Thoracic aorta (tissue), 2 donors: ENCODE measurements around the gene YWHAE. TPM values are rescaled to one million over a fixed set of nuclear protein-coding genes. Genes with fewer than 3 reads are reported as not detected.

Source experiments
- ATAC-seq: fragments of 150-250 bp; one replicate; pipeline ENCODE4 v1.8.0; 2017; ENCODE audit warnings: low read depth; ENCODE audit not compliant: insufficient number of reproducible peaks, low FRiP score
- DNase-seq: peaks from one replicate; pipeline ENCODE4 v3.0.0-alpha.2; 2020; ENCODE audit warnings: low spot score
- H3K27ac ChIP-seq, 2 donors: fragments of 200-600 bp; sonication (generic); 1 replicate in 1 of 2; 2 replicates in 1 of 2; pipeline ENCODE4 v1.5.1; 2016; ENCODE audit warnings: mild to moderate bottlenecking in 2 of 2, moderate library complexity in 2 of 2
- H3K27me3 ChIP-seq: fragments of 200-600 bp; sonication (generic); replicated peaks from 2 replicates; pipeline ENCODE4 v1.6.0; 2016; ENCODE audit warnings: mild to moderate bottlenecking; ENCODE audit not compliant: insufficient read depth
- H3K36me3 ChIP-seq: fragments of 200-600 bp; sonication (generic); one replicate; pipeline ENCODE4 v1.5.1; 2016
- H3K4me1 ChIP-seq, 2 donors: fragments of 200-600 bp; sonication (generic); 1 replicate in 1 of 2; 2 replicates in 1 of 2; pipeline versions ENCODE4 v1.5.1 to v1.6.0; 2016; ENCODE audit warnings: low read depth in 2 of 2, mild to moderate bottlenecking in 1 of 2; ENCODE audit not compliant: control insufficient read depth in 1 of 2
- H3K4me3 ChIP-seq: fragments of 200-600 bp; sonication (generic); 2 replicates; pipeline ENCODE4 v1.5.1; 2016; ENCODE audit warnings: mild to moderate bottlenecking
- H3K9me3 ChIP-seq: fragments of 200-600 bp; sonication (generic); 2 replicates; pipeline ENCODE4 v1.5.1; 2016
- total RNA-seq, 2 donors: library from RNA; depleted of rRNA; stranded (reverse); fragments of >200 nt; gene quantifications; one replicate each; pipeline versions ENCODE4 v1.1.0 to v1.2.3, GENCODE V29; 2016
- TF ChIP-seq, protein P1 (sequence below): fragments of 200-600 bp; sonication (generic); IDR thresholded peaks from one replicate; pipeline ENCODE4 v1.5.1; 2019; ENCODE audit warnings: antibody characterized with exemption

YWHAE gene
- total RNA-seq, 2 donors from 2014 or later, result 178 to 593 TPM

DNA sequence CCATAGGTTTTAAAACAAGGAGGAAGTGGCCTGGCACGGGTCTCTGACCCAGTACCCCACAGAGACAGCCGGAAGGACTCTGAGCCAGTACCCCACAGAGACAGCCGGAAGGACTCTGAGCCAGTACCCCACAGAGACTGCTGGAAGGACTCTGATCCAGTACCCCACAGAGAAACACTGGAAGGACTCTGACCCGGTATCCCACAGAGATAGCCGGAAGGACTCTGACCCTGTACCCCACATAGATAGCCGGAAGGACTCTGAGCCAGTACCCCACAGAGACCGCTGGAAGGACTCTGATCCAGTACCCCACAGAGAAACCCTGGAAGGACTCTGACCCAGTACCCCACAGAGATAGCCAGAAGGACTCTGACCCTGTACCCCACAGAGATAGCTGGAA, 71.6 kb downstream of the YWHAE start:
- Histone ChIP-seq H3K4me3 (no peak overlapping the region), H3K9me3 (no peaks in the 10 kb centered on the region), H3K27ac (no peak overlapping the region), H3K4me1 (peaks cover 2 to 14% of the 10 kb centered on the region in 2 donors), H3K36me3 (no peaks in the 10 kb centered on the region), H3K27me3 (no peaks in the 10 kb centered on the region)
- ATAC-seq (no peak), DNase-seq (no peak)
- TF ChIP-seq, protein P1, sequence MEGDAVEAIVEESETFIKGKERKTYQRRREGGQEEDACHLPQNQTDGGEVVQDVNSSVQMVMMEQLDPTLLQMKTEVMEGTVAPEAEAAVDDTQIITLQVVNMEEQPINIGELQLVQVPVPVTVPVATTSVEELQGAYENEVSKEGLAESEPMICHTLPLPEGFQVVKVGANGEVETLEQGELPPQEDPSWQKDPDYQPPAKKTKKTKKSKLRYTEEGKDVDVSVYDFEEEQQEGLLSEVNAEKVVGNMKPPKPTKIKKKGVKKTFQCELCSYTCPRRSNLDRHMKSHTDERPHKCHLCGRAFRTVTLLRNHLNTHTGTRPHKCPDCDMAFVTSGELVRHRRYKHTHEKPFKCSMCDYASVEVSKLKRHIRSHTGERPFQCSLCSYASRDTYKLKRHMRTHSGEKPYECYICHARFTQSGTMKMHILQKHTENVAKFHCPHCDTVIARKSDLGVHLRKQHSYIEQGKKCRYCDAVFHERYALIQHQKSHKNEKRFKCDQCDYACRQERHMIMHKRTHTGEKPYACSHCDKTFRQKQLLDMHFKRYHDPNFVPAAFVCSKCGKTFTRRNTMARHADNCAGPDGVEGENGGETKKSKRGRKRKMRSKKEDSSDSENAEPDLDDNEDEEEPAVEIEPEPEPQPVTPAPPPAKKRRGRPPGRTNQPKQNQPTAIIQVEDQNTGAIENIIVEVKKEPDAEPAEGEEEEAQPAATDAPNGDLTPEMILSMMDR, result no peak

DNA sequence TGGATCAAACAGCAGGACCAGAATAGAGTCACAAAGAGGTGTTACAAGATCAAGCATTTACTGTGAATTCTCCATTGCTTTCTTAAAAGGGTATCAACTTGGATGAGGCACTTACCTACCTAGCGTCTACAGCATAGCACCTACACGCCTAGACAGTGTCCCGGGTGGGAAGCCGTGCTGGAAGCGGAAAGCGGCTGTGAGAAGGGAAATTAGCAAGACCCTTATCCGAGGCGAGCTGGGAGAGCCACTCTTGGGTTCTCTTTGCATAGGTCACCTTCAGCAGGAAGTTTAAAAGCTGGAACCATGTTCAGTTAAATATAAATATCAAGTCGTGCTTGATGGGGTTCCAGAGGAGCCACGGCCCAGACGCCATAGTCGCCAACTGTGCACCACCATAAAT, 74.3 kb downstream of the YWHAE start:
- Histone ChIP-seq H3K4me3 (no peak overlapping the region), H3K9me3 (no peaks in the 10 kb centered on the region), H3K4me1 (no peaks in the 10 kb centered on the region), H3K27ac (no peak overlapping the region), H3K27me3 (no peaks in the 10 kb centered on the region), H3K36me3 (no peaks in the 10 kb centered on the region)
- TF ChIP-seq, protein P1, result no peak
- ATAC-seq (no peak), DNase-seq (no peak)

DNA sequence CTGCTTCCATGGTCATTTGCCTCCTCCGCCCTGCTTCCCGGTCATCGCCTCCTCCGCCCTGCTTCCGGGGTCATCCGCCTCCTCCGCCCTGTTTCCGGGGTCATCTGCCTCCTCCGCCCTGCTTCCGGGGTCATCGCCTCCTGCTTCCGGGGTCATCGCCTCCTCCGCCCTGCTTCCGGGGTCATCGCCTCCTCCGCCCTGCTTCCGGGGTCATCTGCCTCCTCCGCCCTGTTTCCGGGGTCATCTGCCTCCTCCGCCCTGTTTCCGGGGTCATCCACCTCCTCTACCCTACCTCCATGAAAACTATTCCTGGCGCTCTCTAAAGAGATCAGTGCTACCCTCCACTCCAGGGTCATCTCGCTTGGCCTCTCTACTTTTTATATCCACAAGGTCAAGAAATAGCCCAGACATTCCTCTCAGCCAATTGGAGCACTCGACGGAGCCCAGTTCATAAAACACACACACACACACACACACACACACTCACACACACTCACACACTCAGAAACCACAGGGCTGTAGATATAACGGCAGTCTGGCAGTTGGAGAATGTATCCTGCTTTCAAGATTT, 75.7 kb downstream of the YWHAE start:
- no peak for DNase-seq
- Histone ChIP-seq H3K27ac (no peak overlapping the region), H3K27me3 (no peaks in the 10 kb centered on the region), H3K4me3 (no peak overlapping the region), H3K9me3 (no peaks in the 10 kb centered on the region), H3K36me3 (no peaks in the 10 kb centered on the region), H3K4me1 (peaks cover 0 to 2% of the 10 kb centered on the region in 2 donors)
- TF ChIP-seq, protein P1, result no peak
- no peak for ATAC-seq

DNA sequence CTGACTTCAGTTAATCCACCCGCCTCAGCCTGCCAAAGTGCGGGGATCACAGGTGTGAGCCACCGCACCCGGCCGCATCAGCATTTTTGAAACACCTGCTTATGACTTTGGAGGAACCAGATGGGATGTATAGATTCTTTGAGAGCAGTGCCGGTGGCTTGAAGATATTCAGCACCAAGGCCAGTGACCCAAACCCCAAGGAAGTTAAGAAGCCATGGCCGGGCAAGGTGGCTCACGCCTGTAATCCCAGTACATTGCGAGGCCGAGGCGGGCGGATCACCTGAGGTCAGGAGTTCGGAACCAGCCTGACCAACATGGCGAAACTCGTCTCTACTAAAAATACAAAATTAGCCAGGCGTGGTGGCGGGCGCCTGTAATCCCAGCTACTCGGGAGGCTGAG, 76.7 kb downstream of the YWHAE start:
- Histone ChIP-seq H3K27ac (no peak overlapping the region), H3K36me3 (no peaks in the 10 kb centered on the region), H3K27me3 (no peaks in the 10 kb centered on the region), H3K4me3 (no peak overlapping the region), H3K4me1 (peaks cover 6 to 9% of the 10 kb centered on the region in 2 donors), H3K9me3 (no peaks in the 10 kb centered on the region)
- ATAC-seq, result no peak
- no peak for DNase-seq
- TF ChIP-seq, protein P1, result no peak

DNA sequence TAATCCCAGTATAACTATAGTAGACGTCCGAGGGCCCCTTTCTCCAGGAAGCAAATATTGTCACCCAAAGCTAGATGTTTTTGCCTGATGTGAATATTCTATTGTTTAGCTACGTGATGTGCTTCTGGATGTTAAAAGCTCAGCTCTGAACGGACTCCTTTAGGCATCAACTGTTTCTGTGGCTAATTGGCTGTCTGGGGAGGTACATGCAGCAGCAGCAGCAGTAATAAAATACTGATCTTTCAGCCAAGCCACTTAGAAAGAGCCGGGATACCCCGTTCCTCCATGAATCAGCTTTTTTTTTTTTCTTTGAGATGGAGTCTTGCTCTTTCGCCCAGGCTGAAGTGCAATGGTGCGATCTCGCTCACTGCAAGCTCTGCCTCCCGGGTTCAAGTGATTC, 77.5 kb downstream of the YWHAE start:
- no peaks in the 10 kb centered on the region for H3K9me3 ChIP-seq
- TF ChIP-seq, protein P1, result no peak
- no peak overlapping the region for H3K27ac ChIP-seq
- DNase-seq, result no peak
- ATAC-seq, result no peak
- H3K4me1 ChIP-seq, result peaks cover 10 to 18% of the 10 kb centered on the region in 2 donors
- no peaks in the 10 kb centered on the region for H3K27me3 ChIP-seq
- no peak overlapping the region for H3K4me3 ChIP-seq
- no peaks in the 10 kb centered on the region for H3K36me3 ChIP-seq
